Measurements from ENCODE around the gene CDC42EP4. TPM values are rescaled to one million over a fixed set of nuclear protein-coding genes. Genes with fewer than 3 reads are reported as not detected.

Gene CDC42EP4
- total RNA-seq, 1 donor = 41.8 TPM

DNA sequence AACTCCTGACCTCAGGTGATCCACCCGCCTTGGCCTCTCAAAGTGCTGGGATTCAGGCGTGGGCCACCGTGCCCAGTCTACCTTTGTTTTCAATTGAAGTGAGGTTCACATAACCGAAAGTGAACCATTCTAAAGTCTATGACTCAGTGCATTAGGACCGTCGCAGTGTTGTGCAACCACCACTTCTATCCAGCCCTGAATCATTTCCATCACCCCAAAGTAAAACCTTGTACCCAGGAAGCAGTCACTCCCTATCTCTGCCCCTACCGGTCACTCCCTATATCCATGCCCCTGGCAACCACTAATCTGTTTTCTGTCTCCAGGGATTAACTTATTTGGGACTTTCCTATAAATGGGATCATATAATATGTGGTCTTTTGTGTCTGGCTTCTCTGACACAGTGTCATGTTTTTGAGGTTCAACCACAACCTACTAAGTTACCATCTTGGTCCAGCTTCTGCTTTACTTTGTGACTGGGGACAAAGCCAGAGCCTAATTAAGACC, 28.3 kb upstream of the CDC42EP4 start:
- TF ChIP-seq, protein P1, sequence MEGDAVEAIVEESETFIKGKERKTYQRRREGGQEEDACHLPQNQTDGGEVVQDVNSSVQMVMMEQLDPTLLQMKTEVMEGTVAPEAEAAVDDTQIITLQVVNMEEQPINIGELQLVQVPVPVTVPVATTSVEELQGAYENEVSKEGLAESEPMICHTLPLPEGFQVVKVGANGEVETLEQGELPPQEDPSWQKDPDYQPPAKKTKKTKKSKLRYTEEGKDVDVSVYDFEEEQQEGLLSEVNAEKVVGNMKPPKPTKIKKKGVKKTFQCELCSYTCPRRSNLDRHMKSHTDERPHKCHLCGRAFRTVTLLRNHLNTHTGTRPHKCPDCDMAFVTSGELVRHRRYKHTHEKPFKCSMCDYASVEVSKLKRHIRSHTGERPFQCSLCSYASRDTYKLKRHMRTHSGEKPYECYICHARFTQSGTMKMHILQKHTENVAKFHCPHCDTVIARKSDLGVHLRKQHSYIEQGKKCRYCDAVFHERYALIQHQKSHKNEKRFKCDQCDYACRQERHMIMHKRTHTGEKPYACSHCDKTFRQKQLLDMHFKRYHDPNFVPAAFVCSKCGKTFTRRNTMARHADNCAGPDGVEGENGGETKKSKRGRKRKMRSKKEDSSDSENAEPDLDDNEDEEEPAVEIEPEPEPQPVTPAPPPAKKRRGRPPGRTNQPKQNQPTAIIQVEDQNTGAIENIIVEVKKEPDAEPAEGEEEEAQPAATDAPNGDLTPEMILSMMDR (IDR thresholded peaks at IDR 0.05; ENCODE audit: insufficient read depth, low read length) = peak; percentile 59
- DNase-seq (ENCODE audit: low read depth) = peak; percentile 94
- H3K4me3 ChIP-seq (ENCODE audit: low read depth, low read length) = no peak overlapping the region

DNA sequence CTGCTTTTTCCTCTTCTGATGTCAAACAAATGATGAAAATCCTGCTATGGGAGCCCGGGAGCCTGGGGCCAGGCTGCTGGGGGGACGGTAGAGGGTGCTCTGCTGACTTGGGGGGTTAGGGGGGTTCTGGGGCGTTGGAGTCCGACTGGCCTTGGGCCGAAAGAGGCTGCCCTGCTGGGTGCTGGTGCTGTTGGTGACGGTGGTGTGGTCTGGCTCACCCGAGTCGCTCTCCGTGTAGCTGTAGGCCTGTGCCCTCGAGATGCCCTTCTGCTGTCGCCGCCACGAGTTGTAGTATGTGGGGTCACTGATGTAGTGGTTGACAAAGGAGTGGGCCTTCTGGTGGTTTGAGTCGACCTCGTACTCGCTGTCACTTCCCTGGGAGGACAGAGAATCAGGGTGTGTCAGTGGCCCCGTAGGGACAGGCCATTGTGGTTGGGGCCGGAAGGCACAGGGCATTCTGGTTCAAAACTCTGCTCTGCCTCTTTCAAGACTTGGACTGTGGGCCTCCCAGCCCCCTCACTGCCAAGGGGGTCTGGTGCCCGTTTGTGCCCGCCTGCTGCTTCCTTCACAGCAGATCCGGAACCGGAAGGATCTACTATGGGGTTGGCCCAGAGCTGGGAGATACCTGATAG, 26.9 kb upstream of the CDC42EP4 start:
- no peak overlapping the region for H3K4me3 ChIP-seq (ENCODE audit: low read depth, low read length)
- no peak for DNase-seq (ENCODE audit: low read depth)

DNA sequence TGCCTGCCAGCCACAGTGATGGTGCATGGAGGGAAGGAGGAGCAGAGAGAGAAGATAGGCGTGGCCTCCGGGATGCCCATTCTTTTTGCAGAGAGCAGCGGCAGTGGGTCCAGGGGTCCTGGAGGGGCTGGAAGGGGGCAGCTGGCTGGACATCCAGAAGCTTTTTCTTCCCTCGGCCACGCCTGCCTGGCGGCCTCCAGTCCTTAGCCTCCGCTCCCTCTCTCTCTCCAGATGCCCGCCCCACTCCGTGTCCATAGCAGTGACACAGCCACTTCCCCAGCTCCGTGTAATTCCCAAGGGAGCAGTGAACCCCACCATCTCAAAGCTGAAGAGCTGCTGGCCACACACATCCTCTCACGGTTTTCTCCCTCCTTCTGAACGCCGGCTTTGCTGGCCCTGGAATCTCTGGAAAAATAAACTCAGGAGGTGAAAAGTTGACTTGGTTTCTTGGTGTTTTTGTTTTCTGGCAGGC, 26.3 kb upstream of the CDC42EP4 start:
- DNase-seq (ENCODE audit: low read depth) = peak; percentile 48
- TF ChIP-seq, protein P1 (IDR thresholded peaks at IDR 0.05; ENCODE audit: insufficient read depth, low read length) = no peak
- no peak overlapping the region for H3K4me3 ChIP-seq (ENCODE audit: low read depth, low read length)

More for the DNA sequence above, 26.9 kb upstream of the CDC42EP4 start:
- TF ChIP-seq, protein P1 (IDR thresholded peaks at IDR 0.05; ENCODE audit: insufficient read depth, low read length) = no peak

DNA sequence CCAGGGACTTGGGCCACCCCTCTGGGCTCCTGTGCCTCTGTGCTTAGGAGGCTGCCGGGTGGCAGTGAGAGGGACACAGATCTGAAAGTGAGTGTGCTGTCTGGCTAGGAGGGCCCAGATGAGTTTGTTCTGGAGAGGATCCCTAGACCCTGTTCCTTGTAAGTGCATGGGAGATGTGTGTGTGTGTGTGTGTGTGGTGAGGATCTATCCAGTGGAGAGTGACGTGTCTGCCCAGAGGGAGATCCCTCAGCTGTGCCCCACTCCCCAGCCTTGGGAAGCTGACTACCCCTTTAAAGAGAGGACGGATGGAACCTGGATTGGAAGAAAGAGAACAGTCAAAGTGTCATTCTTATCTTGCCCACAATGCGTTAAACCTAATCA, 25.5 kb upstream of the CDC42EP4 start:
- DNase-seq (ENCODE audit: low read depth) = no peak
- H3K4me3 ChIP-seq (ENCODE audit: low read depth, low read length) = no peak overlapping the region
- TF ChIP-seq, protein P1 (IDR thresholded peaks at IDR 0.05; ENCODE audit: insufficient read depth, low read length) = no peak

DNA sequence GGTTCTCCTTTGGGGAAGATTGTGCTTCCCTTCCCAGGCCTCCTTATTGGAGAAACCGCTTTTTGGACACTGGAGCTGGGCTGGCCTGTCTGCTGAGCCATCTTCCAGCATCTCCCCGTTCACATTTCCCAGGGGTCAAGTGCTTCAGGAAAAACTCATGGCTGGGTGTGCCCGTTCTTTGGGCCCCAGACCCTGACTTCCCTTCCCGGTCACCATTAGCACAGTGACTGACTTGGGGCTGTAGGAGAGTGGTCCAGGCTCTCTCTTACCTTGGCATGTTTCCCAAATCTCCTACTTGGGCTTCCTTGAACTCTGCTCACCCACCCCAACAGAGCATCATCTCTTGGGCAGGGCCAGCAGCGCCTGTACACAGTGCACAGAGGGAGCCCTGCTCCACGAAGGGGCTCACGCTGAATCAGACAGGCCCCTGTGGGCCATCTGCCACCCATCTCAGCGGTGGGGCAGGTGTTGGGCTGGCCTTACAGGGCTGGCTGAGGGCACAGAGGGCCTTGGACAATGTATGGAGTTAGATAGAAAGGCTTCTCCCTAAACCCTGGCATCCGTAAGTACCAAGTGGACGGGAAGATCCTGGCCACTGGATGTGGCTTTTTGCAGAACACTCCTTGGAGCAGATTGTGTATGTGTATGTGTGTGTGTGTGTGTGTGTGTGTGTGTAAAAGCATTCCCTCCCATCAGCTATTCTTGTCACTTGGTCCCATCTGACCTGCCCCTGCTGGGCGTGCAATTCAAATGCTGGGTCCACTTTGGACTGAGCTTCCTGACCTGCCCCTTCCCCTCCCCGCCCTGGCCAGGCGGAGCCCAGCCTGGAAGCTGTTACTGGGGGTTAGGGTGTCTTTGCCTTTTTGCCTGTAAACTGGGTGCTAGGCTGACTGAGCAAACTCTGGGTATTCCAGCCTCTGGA, 24.9 kb upstream of the CDC42EP4 start:
- no peak for DNase-seq (ENCODE audit: low read depth)
- no peak overlapping the region for H3K4me3 ChIP-seq (ENCODE audit: low read depth, low read length)
- TF ChIP-seq, protein P1 (IDR thresholded peaks at IDR 0.05; ENCODE audit: insufficient read depth, low read length) = no peak

DNA sequence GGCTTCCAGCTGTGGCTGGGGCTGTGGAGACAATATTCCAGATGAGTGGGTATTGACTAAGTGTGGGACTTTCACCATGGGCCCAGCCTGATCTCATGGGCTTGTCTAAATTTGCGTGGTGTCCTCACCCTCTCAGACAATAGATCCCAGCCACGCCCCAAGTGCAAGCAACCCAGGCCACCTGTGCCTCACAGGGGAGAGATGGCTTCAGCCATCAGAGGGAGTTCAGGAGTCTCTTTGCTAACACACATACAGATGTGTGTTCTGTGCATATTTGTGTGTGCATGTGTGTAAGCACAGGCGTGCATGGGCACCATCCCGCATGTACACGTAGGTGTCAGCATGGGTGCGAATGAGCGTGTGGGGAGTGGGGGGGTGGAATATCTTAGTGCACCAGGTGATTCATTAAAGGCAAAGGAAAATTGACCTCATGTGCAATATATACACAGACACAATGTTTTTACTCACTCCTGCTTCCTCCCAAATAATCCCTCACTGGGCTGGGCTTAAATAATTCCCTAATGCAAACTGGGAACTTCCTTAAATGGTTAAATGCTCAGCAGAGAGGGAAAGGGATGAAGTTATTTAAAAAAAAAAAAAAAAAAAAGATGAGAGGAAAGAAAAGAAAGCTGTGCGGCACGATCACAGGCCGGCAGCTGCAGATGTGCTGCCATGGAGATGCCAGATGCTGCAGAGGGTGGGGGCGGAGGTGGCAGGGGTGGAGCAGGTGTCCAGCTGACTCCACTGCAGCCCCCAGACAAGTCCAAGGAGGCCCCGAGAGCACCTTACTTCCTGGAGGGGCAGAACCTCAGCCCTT, 24.0 kb upstream of the CDC42EP4 start:
- DNase-seq (ENCODE audit: low read depth) = no peak
- TF ChIP-seq, protein P1 (IDR thresholded peaks at IDR 0.05; ENCODE audit: insufficient read depth, low read length) = no peak
- H3K4me3 ChIP-seq (ENCODE audit: low read depth, low read length) = no peak overlapping the region

Measured in fibroblast of the aortic adventitia (primary cell).